HepG2 (cell line): ENCODE measurements around the gene ANXA11. TPM values are rescaled to one million over a fixed set of nuclear protein-coding genes. Genes with fewer than 3 reads are reported as not detected.

Experiments
- ATAC-seq: fragments of 200-7000 bp; cut with Tn5 transposase; 3 replicates; pipeline ENCODE4 v1.9.1; 2020; ENCODE audit warnings: mild to moderate bottlenecking, moderate library complexity
- BruUV-seq: library from RNA; stranded (reverse); fragments of 400-500 nt; replicated peaks from 2 replicates; lab custom pipeline; 2021; lab: Mats Ljungman, UMichigan
- CTCF ChIA-PET: fragments of 300-600 bp; formaldehyde crosslinking; extraction: SDS; loops from one replicate; lab custom pipeline; 2021; ENCODE audit warnings: low total read pairs, inconsistent platforms, low intra/inter-chr PET ratio; lab: Yijun Ruan, JAX
- POLR2A ChIA-PET: fragments of 350-600 bp; sonication (Branson Sonifier 250); formaldehyde crosslinking; loops from one replicate; lab custom pipeline; 2020; ENCODE audit warnings: antibody characterized with exemption, inconsistent platforms; lab: Yijun Ruan, JAX
- DNase-seq: peaks from one replicate; pipeline ENCODE4 v3.0.0-alpha.2; 2015; ENCODE audit warnings: low spot score
- FAIRE-seq: peaks from 3 replicates; lab custom pipeline; 2011; peaks lifted over from hg19 to GRCh38; lab: Jason Lieb, UNC
- H2AFZ ChIP-seq: one replicate; pipeline ENCODE4 v1.6.1; 2011; ENCODE audit warnings: low read length, inconsistent platforms
- H3K27ac ChIP-seq: fragments of 300-600 bp; 3 replicates; pipeline ENCODE4 v1.8.0; 2011; ENCODE audit warnings: mixed run types, mild to moderate bottlenecking, mixed read lengths, low read length, inconsistent platforms; ENCODE audit not compliant: insufficient read depth; ENCODE audit errors: extremely low read length
- H3K27me3 ChIP-seq, 2 experiments: fragments of 200-600 bp in 1 of 2; 2 replicates in 1 of 2; 3 replicates in 1 of 2; pipeline versions ENCODE4 v1.6.0 to v1.8.0; 2011; ENCODE audit warnings: low read length in 2 of 2, mild to moderate bottlenecking in 2 of 2, moderate library complexity in 2 of 2, inconsistent platforms in 1 of 2; ENCODE audit not compliant: insufficient read depth in 2 of 2, control insufficient read depth in 1 of 2
- H3K36me3 ChIP-seq, 2 experiments: fragments of 200-600 bp in 1 of 2; replicated peaks in 1 of 2; 2 replicates in 1 of 2; 3 replicates in 1 of 2; pipeline versions ENCODE4 v1.5.1 to v1.8.0; 2011; ENCODE audit warnings: low read length in 2 of 2, inconsistent platforms in 1 of 2; ENCODE audit not compliant: insufficient read depth in 2 of 2, control insufficient read depth in 1 of 2
- H3K4me1 ChIP-seq: 2 replicates; pipeline ENCODE4 v1.5.1; 2012; ENCODE audit warnings: low read length, inconsistent platforms; ENCODE audit not compliant: insufficient read depth
- H3K4me2 ChIP-seq: 2 replicates; pipeline ENCODE4 v1.6.0; 2011; ENCODE audit warnings: low read depth, low read length, inconsistent platforms
- H3K4me3 ChIP-seq, 3 experiments: fragments of 200-600 bp in 1 of 3; sonication (generic), shearing (Covaris generic) in 1 of 3; replicated peaks in 1 of 3; 2 replicates each; pipeline ENCODE4 v1.5.1; 2011 to 2016; ENCODE audit warnings: low read length in 3 of 3, inconsistent platforms in 2 of 3, low read depth in 2 of 3, mild to moderate bottlenecking in 2 of 3, control low read depth in 1 of 3, mixed read lengths in 1 of 3; ENCODE audit not compliant: insufficient read depth in 1 of 3
- H3K79me2 ChIP-seq: one replicate; pipeline ENCODE4 v1.6.1; 2011; ENCODE audit warnings: low read length, inconsistent platforms; ENCODE audit not compliant: insufficient read depth
- H3K9ac ChIP-seq: 2 replicates; pipeline ENCODE4 v1.6.0; 2011; ENCODE audit warnings: mild to moderate bottlenecking, low read depth, low read length, inconsistent platforms; ENCODE audit not compliant: insufficient read depth
- H3K9me3 ChIP-seq: 2 replicates; pipeline ENCODE4 v1.5.1; 2012; ENCODE audit warnings: mild to moderate bottlenecking, low read length
- H4K20me1 ChIP-seq: 2 replicates; pipeline ENCODE4 v1.6.0; 2011; ENCODE audit warnings: inconsistent platforms, mild to moderate bottlenecking, low read length, moderate library complexity; ENCODE audit not compliant: insufficient read depth
- ATM ChIP-seq: fragments of 450-650 bp; IDR thresholded peaks from 2 replicates; pipeline ENCODE4 v1.7.1; 2017; ENCODE audit warnings: mild to moderate bottlenecking, borderline replicate concordance
- CC2D1A ChIP-seq: sonication (generic); formaldehyde crosslinking; IDR thresholded peaks from 2 replicates; pipeline ENCODE4 v1.8.1; 2023; ENCODE audit warnings: mild to moderate bottlenecking, missing genetic modification reagents
- MXI1 ChIP-seq: IDR thresholded peaks from 3 replicates; pipeline ENCODE4 v1.6.1; 2012; ENCODE audit warnings: low read depth, low read length, inconsistent platforms, borderline replicate concordance
- ZBTB26 ChIP-seq: IDR thresholded peaks from 2 replicates; pipeline ENCODE4 v1.6.1; 2016; ENCODE audit warnings: missing compliant biosample characterization, missing genetic modification reagents, borderline replicate concordance
- ZBTB42 ChIP-seq: sonication (generic); formaldehyde crosslinking; IDR thresholded peaks from 2 replicates; pipeline ENCODE4 v1.5.0; 2020; ENCODE audit warnings: mild to moderate bottlenecking, missing genetic modification reagents
- ZGPAT ChIP-seq: IDR thresholded peaks from 2 replicates; pipeline ENCODE4 v1.6.1; 2016; ENCODE audit warnings: mild to moderate bottlenecking
- ZNF770 ChIP-seq: sonication (generic); formaldehyde crosslinking; IDR thresholded peaks from 2 replicates; pipeline ENCODE4 v1.5.0; 2020; ENCODE audit warnings: mild to moderate bottlenecking, missing genetic modification reagents
- WGBS: methylation state at CpG from one replicate; pipeline ENCODE4 v1.1.6; 2017; ENCODE audit warnings: low lambda C conversion rate; 5-methylcytosine and 5-hydroxymethylcytosine counted together
- in situ Hi-C: cut with HindIII; loops from 2 replicates; pipeline ENCODE4 v1.10.0; 2017; ENCODE audit warnings: low pct_unique_long_range_greater_than_20kb; ENCODE audit not compliant: extremely low pct_ligation_motif_present
- intact Hi-C: fragments of 100-400 bp; cut with micrococcal nuclease; formaldehyde crosslinking; loops from one replicate; pipeline ENCODE4 v1.10.0; 2022; ENCODE audit not compliant: unreplicated experiment
- polyA plus RNA-seq, 8 experiments: library from polyadenylated mRNA; depleted of rRNA in 3 of 8; stranded (reverse) in 7 of 8; unstranded in 1 of 8; fragments of >200 nt; fragmentation: Illumina TruSeq in 4 of 8; extraction: Trizol in 4 of 8; gene quantifications; 2 replicates each; pipeline versions ENCODE4 v1.2.1 to v1.2.3, GENCODE V29; 2011 to 2016; ENCODE audit warnings: low read depth in 4 of 8, missing spikeins in 1 of 8, mixed read lengths in 1 of 8; ENCODE audit not compliant: insufficient read depth in 1 of 8
- total RNA-seq, 5 experiments: library from RNA; depleted of rRNA; stranded (reverse); fragments of >200 nt; fragmentation: Illumina TruSeq; extraction: Trizol; gene quantifications; 2 replicates each; pipeline ENCODE4 v1.2.3, GENCODE V29; 2016; ENCODE audit warnings: low read depth in 1 of 5

ANXA11 gene
- total and polyA plus RNA-seq, 2 of the 13 experiments (the other 11 are each of a cell fraction or from before 2014, with no cell fraction given) = 30.6 to 51.5 TPM

GRCh38 chr10:80144696-80145131 lies 60.6 kb downstream of the ANXA11 start:
- H3K9ac ChIP-seq = no peak overlapping the region
- no peak for TF ChIP-seq ZGPAT (CRISPR knock-in tag)
- TF ChIP-seq MXI1 = no peak
- no peak for TF ChIP-seq ZNF770 (CRISPR knock-in tag)
- no peak for TF ChIP-seq ATM
- TF ChIP-seq ZBTB42 (CRISPR knock-in tag) = no peak
- TF ChIP-seq ZBTB26 (CRISPR knock-in tag) = no peak
- TF ChIP-seq CC2D1A (CRISPR knock-in tag) = no peak
- TF ChIP-seq, all 625 proteins: peak for 0
- DNase-seq (no peak), FAIRE-seq (no peak), ATAC-seq (peak; percentile 10; the same call in 2 of the 3 replicates)
- intact Hi-C loops = loop anchor here (10.0 kb wide), 1 partner anchor 60 kb away; the partner anchor contains the start of gene ANXA11
- Histone ChIP-seq H3K79me2 (no peaks in the 10 kb centered on the region), H3K9me3 (no peaks in the 10 kb centered on the region), H2AFZ (no peak overlapping the region), H3K27ac (no peak overlapping the region), H3K4me1 (peaks cover 30% of the 10 kb centered on the region), H3K27me3 (0 out of 5 replicates have a peak, but pooled peaks cover 0 to 4% of the 10 kb centered on the region in 2 experiments), H3K4me3 (no peak overlapping the region), H3K36me3 (no peaks in the 10 kb centered on the region), H3K4me2 (no peak overlapping the region), H4K20me1 (no peaks in the 10 kb centered on the region)
- BruUV-seq = no TSS peak
- ChIA-PET CTCF (interaction anchor here (1.7 to 2.6 kb wide), 2 partner anchors 17 to 77 kb away, joined by 4 to 18 read pairs; no protein-coding TSS in a partner anchor), POLR2A (interaction anchor here (1.2 to 1.4 kb wide), 2 partner anchors 61 to 77 kb away, joined by 3 read pairs; partner anchors contain the start of gene ANXA11)
- 7% methylated on average over 5 of the region's 12 CpGs for WGBS
- in situ Hi-C loops = loop anchor here (5.0 kb wide), 1 partner anchor 78 kb away; no protein-coding TSS in a partner anchor
